ENCODE results near the gene RALBP1.

The RALBP1 gene

DNA sequence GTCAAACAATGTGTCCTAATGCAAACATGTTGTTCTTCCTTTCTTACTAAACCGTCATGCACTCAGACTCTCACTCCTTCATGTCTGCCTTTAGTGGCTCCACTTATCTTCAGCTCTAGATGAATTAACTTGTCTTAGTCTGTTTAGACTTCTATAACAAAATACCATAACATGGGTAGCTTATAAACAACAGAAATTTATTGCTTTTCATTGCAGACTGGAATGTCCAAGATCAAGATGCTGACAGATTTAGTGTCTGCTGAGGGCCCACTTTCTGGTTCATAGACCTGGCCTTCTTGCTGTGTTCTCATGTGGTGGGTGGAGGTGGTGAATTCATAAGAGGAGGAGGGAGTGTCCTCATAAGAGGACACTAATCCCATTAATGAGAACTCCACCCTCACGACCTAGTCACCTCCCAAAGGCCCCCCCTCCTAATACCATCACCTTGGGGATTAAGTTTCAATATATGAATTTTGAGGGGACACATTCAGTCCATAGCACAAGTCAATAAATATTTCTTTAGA, 32.3 kb downstream of the RALBP1 start:
- FAIRE-seq = no peak
- DNase-seq (ENCODE audit: low spot score) = no peak

GRCh38 chr18:9508446-9509025, 33.2 kb downstream of the RALBP1 start:
- DNase-seq (ENCODE audit: low spot score) (no peak), FAIRE-seq (no peak)

GRCh38 chr18:9513971-9514512, 38.7 kb downstream of the RALBP1 start:
- FAIRE-seq (no peak), DNase-seq (ENCODE audit: low spot score) (no peak)

DNA sequence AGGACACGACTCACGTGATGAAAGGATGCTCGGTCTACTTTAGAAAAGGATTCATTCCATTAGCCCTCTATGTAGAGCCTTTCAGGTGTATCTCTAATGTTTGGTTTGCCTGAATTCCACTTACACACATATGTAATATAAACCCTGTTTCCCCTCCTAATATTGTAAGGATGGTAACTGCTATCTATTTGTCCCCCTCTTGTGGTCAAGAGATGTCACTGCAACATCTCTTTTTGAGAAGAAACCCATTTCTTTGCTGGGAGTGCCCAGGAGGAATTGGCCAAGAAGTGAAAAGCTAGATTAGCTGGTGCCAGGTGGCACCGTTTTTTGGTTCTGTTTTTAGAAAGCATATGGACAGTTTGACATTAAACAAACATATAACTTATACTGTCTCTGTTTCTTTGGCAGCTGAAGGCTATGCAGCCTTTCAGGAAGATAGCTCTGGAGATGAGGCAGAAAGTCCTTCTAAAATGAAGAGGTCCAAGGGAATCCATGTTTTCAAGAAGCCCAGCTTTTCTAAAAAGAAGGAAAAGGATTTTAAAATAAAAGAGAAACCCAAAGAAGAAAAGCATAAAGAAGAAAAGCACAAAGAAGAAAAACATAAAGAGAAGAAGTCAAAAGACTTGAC, 41.2 kb downstream of the RALBP1 start:
- peak; percentile 34 for FAIRE-seq
- DNase-seq (ENCODE audit: low spot score) = peak; percentile 49

GRCh38 chr18:9517869-9518268, 42.6 kb downstream of the RALBP1 start:
- FAIRE-seq = no peak

GRCh38 chr18:9519399-9519798, 44.1 kb downstream of the RALBP1 start:
- FAIRE-seq (no peak), DNase-seq (ENCODE audit: low spot score) (no peak)

More at GRCh38 chr18:9517869-9518268, 42.6 kb downstream of the RALBP1 start:
- DNase-seq (ENCODE audit: low spot score) = no peak

GRCh38 chr18:9520666-9521065, 45.4 kb downstream of the RALBP1 start:
- FAIRE-seq (no peak), DNase-seq (ENCODE audit: low spot score) (no peak)

DNA sequence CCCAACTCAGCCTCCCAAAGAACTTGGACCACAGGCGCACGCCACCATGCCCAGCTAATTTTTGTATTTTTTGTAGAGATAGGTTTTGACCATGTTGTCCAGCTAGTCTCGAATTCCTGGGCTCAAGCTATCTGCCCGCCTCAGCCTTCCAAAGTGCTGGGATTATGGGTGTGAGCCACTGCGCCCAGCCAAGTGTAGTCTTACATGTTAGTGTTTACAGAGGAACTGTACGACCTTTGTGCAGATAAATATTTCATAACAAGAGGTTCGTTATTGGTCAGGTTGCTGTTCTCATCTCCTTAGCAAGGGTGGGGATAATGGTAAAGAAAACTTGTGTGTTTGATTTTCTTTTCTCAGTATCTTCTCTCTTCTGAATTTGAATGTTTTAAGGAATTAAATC, 46.5 kb downstream of the RALBP1 start:
- FAIRE-seq (no peak), DNase-seq (ENCODE audit: low spot score) (no peak)

DNA sequence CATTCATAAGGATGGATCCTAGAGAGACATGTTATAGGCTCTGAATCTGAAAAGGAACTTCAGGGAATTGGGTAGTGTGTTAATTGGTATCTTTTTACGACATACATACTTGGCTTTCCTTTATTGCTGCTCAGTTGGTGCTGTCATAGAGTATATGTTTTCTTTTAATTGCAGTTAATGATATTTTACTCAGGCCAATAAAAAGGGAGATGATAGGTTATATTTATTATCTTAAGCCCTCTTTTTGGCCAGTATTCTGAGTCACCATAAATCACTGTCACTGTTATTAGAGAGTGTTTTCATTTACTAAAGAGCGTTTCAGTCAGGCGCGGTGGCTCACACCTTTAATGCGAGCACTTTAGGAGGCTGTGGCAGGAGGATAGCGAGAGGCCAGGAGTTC, 47.6 kb downstream of the RALBP1 start:
- no peak for DNase-seq (ENCODE audit: low spot score)
- no peak for FAIRE-seq

GRCh38 chr18:9526458-9526857, 51.1 kb downstream of the RALBP1 start:
- no peak for DNase-seq (ENCODE audit: low spot score)

DNA sequence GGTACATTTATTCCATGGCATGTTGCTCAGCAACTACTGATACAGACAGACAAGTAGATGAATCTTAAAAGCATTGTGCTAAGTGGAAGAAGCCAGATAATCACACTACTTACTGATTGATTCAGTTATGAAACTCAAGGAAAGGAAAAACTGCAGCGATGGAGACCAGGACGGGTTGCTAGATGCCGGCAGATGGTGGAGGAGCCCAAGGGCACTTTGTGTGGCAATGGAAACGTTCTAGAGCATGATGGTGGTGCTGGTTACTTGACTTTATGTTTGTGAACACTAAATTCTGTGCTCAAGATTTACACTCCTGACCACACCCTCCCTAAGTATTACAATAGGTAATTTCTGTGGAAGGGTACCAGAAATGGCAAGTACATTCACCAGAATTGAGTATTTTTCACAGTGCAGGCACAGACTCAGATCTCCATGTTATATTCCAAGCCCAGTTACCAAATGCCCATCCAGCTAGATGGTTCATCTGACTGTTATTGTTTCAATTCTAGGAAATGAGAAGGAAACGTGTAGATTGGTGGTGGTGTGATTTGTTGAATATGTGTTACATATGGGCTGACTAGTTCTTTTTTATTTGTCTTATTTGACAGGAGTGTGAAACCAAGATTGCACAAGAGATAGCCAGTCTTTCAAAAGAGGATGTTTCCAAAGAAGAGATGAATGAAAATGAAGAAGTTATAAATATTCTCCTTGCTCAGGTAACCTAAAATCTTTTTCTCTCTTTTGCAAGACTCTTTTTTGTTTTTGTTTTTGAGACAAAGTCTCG, 55.1 kb downstream of the RALBP1 start:
- no peak for FAIRE-seq
- DNase-seq (ENCODE audit: low spot score) = no peak

More at GRCh38 chr18:9526458-9526857, 51.1 kb downstream of the RALBP1 start:
- no peak for FAIRE-seq

GRCh38 chr18:9531791-9532410, 56.6 kb downstream of the RALBP1 start:
- FAIRE-seq = no peak

DNA sequence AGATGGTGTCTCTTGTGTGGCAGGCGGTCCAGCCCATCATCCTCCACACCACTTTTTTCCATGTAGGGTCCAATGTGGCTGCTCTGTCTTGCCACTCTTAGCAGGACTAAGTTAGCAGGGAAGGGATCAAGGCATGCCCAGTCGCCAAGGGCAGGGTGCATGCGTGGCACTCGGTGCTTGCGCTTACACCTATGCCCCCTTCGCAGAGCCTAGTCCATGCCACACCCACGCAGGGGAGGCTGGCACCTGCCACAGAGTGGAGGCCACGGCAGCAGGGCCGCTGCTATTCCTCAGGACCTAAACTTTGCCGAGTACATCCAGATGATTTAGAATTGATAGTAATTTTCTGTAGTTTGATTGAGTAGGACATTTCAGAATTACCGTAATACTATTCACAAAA, 59.5 kb downstream of the RALBP1 start:
- DNase-seq (ENCODE audit: low spot score) = no peak
- no peak for FAIRE-seq

More at GRCh38 chr18:9531791-9532410, 56.6 kb downstream of the RALBP1 start:
- no peak for DNase-seq (ENCODE audit: low spot score)

DNA sequence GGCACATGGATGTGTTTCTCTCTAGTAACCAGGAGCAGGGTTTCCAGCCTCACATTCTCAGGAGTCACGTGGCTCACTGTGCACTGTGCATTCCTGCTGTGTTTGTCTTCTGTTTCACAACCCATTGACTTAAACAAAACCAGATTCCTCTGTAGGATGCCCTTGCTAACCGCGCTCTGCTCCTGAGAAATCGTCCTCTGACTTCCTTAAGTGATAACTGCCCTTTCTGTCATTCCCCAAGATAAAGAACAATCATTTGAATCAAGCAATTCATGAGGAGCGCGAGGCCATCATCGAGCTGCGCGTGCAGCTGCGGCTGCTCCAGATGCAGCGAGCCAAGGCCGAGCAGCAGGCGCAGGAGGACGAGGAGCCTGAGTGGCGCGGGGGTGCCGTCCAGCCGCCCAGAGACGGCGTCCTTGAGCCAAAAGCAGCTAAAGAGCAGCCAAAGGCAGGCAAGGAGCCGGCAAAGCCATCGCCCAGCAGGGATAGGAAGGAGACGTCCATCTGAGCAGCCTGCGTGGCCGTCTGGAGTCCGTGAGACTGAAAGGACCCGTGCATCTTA, 60.2 kb downstream of the RALBP1 start:
- DNase-seq (ENCODE audit: low spot score) = no peak
- no peak for FAIRE-seq

DNA sequence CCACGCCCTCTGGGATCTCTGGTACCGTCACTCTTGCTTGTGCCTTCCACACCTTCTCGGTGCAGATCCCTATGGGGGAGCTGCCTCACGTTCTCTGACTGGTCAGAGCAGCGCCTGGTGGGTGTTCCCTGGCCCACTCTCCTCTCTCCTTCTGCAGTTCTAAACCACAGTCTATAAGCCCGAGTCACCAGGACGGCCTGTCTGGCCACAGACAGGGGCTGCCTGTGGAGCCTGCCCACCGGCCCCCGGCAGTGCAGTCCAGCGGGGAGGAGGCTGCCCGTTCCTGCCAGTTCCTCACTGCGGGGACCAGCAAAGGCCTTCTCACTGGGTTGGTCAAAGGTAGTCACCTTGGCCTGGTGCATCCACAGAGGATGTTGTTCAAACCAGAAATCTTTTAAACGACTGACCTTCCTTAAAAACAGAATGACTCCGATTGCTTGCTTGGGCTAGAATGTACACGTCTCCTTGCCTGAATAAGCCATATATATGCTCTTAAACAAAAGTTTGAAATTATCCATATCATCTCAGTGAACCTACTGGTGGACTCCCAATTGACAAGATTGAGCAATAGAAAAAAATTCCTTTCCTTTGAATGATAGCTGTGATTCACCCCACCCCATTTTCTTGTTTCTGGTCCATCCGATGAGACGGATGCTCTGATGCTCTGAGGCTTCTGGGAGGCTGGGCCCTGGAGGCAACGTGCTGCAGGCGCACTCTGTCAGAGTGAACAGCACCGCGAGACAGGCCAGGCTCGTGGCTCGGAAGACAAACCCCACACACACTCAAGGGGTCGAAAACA, 61.2 kb downstream of the RALBP1 start:
- DNase-seq (ENCODE audit: low spot score) = no peak
- FAIRE-seq = no peak

GRCh38 chr18:9537677-9538076, 62.4 kb downstream of the RALBP1 start:
- no peak for FAIRE-seq
- DNase-seq (ENCODE audit: low spot score) = no peak

GRCh38 chr18:9539283-9539682, 64.0 kb downstream of the RALBP1 start:
- DNase-seq (ENCODE audit: low spot score) (peak; percentile 15), FAIRE-seq (no peak)

GRCh38 chr18:9539938-9540337, 64.6 kb downstream of the RALBP1 start:
- FAIRE-seq (no peak), DNase-seq (ENCODE audit: low spot score) (no peak)

DNA sequence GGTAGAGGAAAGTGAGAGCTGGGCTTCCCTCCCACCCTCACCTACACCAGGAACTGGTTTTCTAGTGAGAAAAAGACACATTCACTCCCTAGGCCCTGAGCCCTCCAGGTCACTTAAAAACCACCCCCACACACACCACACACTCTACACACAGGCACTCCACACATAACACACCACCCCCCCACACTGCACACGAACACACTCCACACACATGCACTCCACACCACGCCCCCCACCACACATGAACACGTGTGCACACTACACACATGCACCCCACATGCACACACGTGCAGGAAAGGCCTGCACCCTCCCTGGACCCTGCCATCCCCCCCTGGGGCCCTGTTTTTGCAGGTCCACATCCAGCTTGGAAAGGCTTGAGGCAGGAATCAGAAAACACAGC, 67.6 kb downstream of the RALBP1 start:
- no peak for FAIRE-seq

GRCh38 chr18:9545029-9545428, 69.7 kb downstream of the RALBP1 start:
- FAIRE-seq (no peak), DNase-seq (ENCODE audit: low spot score) (no peak)

More for the DNA sequence above, 67.6 kb downstream of the RALBP1 start:
- DNase-seq (ENCODE audit: low spot score) = no peak

Data from RCC 7860 (cell line).